Lung (tissue), 12 donors: ENCODE results near the gene DBNL. TPM values are rescaled to one million over a fixed set of nuclear protein-coding genes. Genes with fewer than 3 reads are reported as not detected.
A peak's percentile ranks its signal among the peaks of the same experiment; 100 is the strongest.

Experiments
- ATAC-seq: fragments of 200-7000 bp; cut with Tn5 transposase; one replicate; pipeline ENCODE4 v1.9.1; 2020; ENCODE audit warnings: moderate number of reproducible peaks; ENCODE audit not compliant: insufficient read depth, low FRiP score
- DNase-seq, 3 donors: peaks; one replicate each; pipeline ENCODE4 v3.0.0-alpha.2; 2013 to 2017
- H3K27ac ChIP-seq, 2 donors: one replicate each; pipeline ENCODE4 v1.5.1; 2013; ENCODE audit warnings: mild to moderate bottlenecking in 2 of 2, moderate library complexity in 2 of 2, control low read depth in 1 of 2, inconsistent platforms in 1 of 2, low read depth in 1 of 2, low read length in 1 of 2
- H3K27me3 ChIP-seq, 3 donors: one replicate each; pipeline ENCODE4 v1.5.1; 2013; ENCODE audit warnings: low read length in 2 of 3; ENCODE audit not compliant: control insufficient read depth in 3 of 3, insufficient read depth in 3 of 3
- H3K36me3 ChIP-seq, 4 donors: one replicate each; pipeline ENCODE4 v1.5.1; 2013; ENCODE audit warnings: low read length in 4 of 4, mild to moderate bottlenecking in 1 of 4, moderate library complexity in 1 of 4; ENCODE audit not compliant: control insufficient read depth in 4 of 4, insufficient read depth in 4 of 4
- H3K4me1 ChIP-seq, 5 donors: one replicate each; pipeline ENCODE4 v1.5.1; 2013; ENCODE audit warnings: low read length in 5 of 5, mild to moderate bottlenecking in 2 of 5, moderate library complexity in 1 of 5; ENCODE audit not compliant: control insufficient read depth in 5 of 5, insufficient read depth in 5 of 5
- H3K4me3 ChIP-seq: one replicate; pipeline ENCODE4 v1.5.1; 2013; ENCODE audit warnings: mild to moderate bottlenecking, control low read depth, moderate library complexity
- H3K9ac ChIP-seq, 2 donors: one replicate each; pipeline ENCODE4 v1.5.1; 2013; ENCODE audit warnings: low read length in 2 of 2, control low read depth in 1 of 2; ENCODE audit not compliant: insufficient read depth in 1 of 2
- H3K9me3 ChIP-seq, 4 donors: one replicate each; pipeline ENCODE4 v1.5.1; 2013; ENCODE audit warnings: low read length in 3 of 4, mild to moderate bottlenecking in 1 of 4, moderate library complexity in 1 of 4; ENCODE audit not compliant: control insufficient read depth in 4 of 4, insufficient read depth in 3 of 4
- CTCF ChIP-seq: IDR thresholded peaks from 2 replicates; pipeline ENCODE4 v1.5.1; 2012; ENCODE audit warnings: mild to moderate bottlenecking; ENCODE audit errors: control extremely low read depth, extremely low read depth
- WGBS, 2 donors: extraction: QIAGEN DNeasy Blood & Tissue Kit; methylation state at CpG; one replicate each; pipeline ENCODE4 v1.1.7; 2013; 5-methylcytosine and 5-hydroxymethylcytosine counted together
- polyA plus RNA-seq, 2 donors: library from polyadenylated mRNA; stranded (reverse); fragments of 200-250 nt; gene quantifications; one replicate each; pipeline ENCODE4 v1.2.1, GENCODE V29; 2013
- total RNA-seq, 2 donors: library from RNA; depleted of rRNA in 1 of 2; stranded (reverse); fragments of >200 nt in 1 of 2; gene quantifications; one replicate each; pipeline ENCODE4 v1.2.1, GENCODE V29; 2014 to 2021
- donor health status: control.
- donor health status: control.
- donor health status: Bipolar disorder and iron deficiency.
- donor health status: healthy.
- donor health status: DM: yes; HTN: yes; CAD: no.

Gene DBNL
- total and polyA plus RNA-seq, 4 donors: 65.9 to 209 (median 116) TPM

GRCh38 chr7:44104860-44105771, 60.6 kb downstream of the DBNL start:
- H3K4me3 ChIP-seq: peak overlapping the region; percentile 34
- peak overlapping the region in 1 of 2 donors; percentile 81 for H3K27ac ChIP-seq
- ATAC-seq (no peak), DNase-seq (peak in 2 of 3 donors; percentile 37 to 41)
- H3K27me3 ChIP-seq: no peaks in the 10 kb centered on the region
- peak overlapping the region; percentile 11 to 25 for H3K9ac ChIP-seq
- no peaks in the 10 kb centered on the region for H3K9me3 ChIP-seq
- 40 to 45% methylated on average over 24 to 28 of the region's 28 CpGs for WGBS, 2 donors
- H3K36me3 ChIP-seq: peaks cover 0 to 11% (median 4%) of the 10 kb centered on the region in 4 donors
- TF ChIP-seq CTCF: no peak
- peaks cover 0 to 27% (median 3%) of the 10 kb centered on the region in 5 donors for H3K4me1 ChIP-seq

- H3K9ac ChIP-seq: peak overlapping the region in 1 of 2 donors; percentile 11
- peaks cover 0 to 15% (median 4%) of the 10 kb centered on the region in 4 donors for H3K36me3 ChIP-seq
Observed at GRCh38 chr7:44105832-44106231, 61.3 kb downstream of the DBNL start.

DNA sequence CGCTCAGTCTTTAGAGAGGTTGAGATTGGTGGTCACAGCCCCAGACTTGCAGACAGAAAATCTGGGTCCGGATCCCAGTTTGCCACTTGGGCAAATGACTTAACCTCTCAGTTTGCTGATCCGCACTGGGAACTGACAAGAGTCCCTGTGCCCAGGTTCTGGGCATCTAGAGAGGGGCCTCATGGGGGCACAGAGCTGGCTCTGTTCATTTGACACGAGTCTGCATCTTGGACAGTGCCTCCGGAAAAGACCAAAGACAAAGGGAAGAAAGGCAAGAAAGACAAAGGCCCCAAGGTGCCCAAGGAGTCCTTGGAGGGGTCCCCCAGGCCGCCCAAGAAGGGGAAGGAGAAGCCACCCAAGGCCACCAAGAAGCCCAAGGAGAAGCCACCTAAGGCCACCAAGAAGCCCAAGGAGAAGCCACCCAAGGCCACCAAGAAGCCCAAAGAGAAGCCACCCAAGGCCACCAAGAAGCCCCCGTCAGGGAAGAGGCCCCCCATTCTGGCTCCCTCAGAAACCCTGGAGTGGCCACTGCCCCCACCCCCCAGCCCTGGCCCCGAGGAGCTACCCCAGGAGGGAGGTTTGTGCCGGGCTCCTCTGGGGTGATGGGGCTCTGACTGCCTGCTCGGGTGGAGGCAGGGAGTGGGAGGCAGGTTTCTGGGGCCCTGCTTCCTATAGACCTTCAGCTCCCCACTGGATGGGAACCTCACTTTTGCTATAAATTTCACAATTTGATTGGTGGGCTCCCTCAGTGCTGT, 62.0 kb downstream of the DBNL start:
- TF ChIP-seq CTCF: no peak
- Histone ChIP-seq H3K9ac (no peak overlapping the region), H3K27me3 (no peaks in the 10 kb centered on the region), H3K4me3 (no peak overlapping the region), H3K9me3 (no peaks in the 10 kb centered on the region), H3K27ac (no peak overlapping the region), H3K4me1 (peaks cover 0 to 16% (median 3%) of the 10 kb centered on the region in 5 donors), H3K36me3 (peaks cover 0 to 16% (median 6%) of the 10 kb centered on the region in 4 donors)
- DNase-seq (no peak), ATAC-seq (no peak)
- WGBS, 2 donors: 87 to 92% methylated on average over 10 of the region's 10 CpGs

More at GRCh38 chr7:44105832-44106231, 61.3 kb downstream of the DBNL start:
- Histone ChIP-seq H3K4me1 (peaks cover 0 to 21% (median 3%) of the 10 kb centered on the region in 5 donors), H3K27me3 (no peaks in the 10 kb centered on the region), H3K9me3 (no peaks in the 10 kb centered on the region), H3K27ac (peak overlapping the region in 1 of 2 donors; percentile 48), H3K4me3 (peak overlapping the region; percentile 34)
- TF ChIP-seq CTCF: no peak
- DNase-seq (no peak), ATAC-seq (no peak)
- 44 to 65% methylated on average over 2 of the region's 2 CpGs for WGBS, 2 donors
